K562 treated with DMSO at 1 percent for 24 hours (cell line): ENCODE data around the gene KDM5D. TPM values are rescaled to one million over a fixed set of nuclear protein-coding genes. Genes with fewer than 3 reads are reported as not detected.

ENCODE experiments used
- total RNA-seq: library from RNA; unstranded; fragments of 300-600 nt; gene quantifications from 2 replicates; pipeline ENCODE4 v1.2.3, GENCODE V29; 2022; ENCODE audit warnings: low read depth; ENCODE audit not compliant: insufficient read depth

The KDM5D gene
- not detected in 2 replicates for total RNA-seq

GRCh38 chrY:19744381-19745378 lies at the start of gene KDM5D:
Gene KDM5D, minus strand, starts transcription at chrY:19744726. Its CDS starts 192 bp downstream, at chrY:19744534.

